Lower leg skin (tissue), 4 donors: ENCODE data around the gene BAHCC1. TPM values are rescaled to one million over a fixed set of nuclear protein-coding genes. Genes with fewer than 3 reads are reported as not detected.

Source experiments
- DNase-seq, 2 donors: peaks; one replicate each; pipeline ENCODE4 v3.0.0-alpha.2; 2019; ENCODE audit warnings: low spot score in 2 of 2
- H3K4me3 ChIP-seq: fragments of 200-600 bp; sonication (generic); 2 replicates; pipeline ENCODE4 v1.5.1; 2017; ENCODE audit warnings: mild to moderate bottlenecking, low read depth; ENCODE audit not compliant: poor library complexity, severe bottlenecking
- POLR2A ChIP-seq, 2 donors: fragments of 450-650 bp; IDR thresholded peaks; one replicate each; pipeline ENCODE4 v1.6.1; 2016 to 2017; ENCODE audit warnings: antibody characterized with exemption in 2 of 2, mild to moderate bottlenecking in 1 of 2, moderate library complexity in 1 of 2
- WGBS, 2 donors: methylation state at CpG; one replicate each; pipeline ENCODE4 v1.1.5; 2018; 5-methylcytosine and 5-hydroxymethylcytosine counted together
- intact Hi-C: fragments of 100-400 bp; cut with DNase I; formaldehyde crosslinking; loops from one replicate; pipeline ENCODE4 v1.15.0; 2023; ENCODE audit warnings: low total_unique reads
- total RNA-seq, 4 donors: library from RNA; depleted of rRNA; stranded (reverse); fragments of >200 nt; gene quantifications; one replicate each; pipeline ENCODE4 v1.1.0, GENCODE V29; 2016
- TF ChIP-seq, protein P1 (sequence below), 3 donors: fragments of 450-650 bp; IDR thresholded peaks; one replicate each; pipeline ENCODE4 v1.5.1; 2016; ENCODE audit warnings: antibody characterized with exemption in 3 of 3, mild to moderate bottlenecking in 3 of 3, moderate library complexity in 2 of 3

BAHCC1 gene
- total RNA-seq, 4 donors from 2014 or later: 4.1 to 14.2 (median 10.0) TPM

DNA sequence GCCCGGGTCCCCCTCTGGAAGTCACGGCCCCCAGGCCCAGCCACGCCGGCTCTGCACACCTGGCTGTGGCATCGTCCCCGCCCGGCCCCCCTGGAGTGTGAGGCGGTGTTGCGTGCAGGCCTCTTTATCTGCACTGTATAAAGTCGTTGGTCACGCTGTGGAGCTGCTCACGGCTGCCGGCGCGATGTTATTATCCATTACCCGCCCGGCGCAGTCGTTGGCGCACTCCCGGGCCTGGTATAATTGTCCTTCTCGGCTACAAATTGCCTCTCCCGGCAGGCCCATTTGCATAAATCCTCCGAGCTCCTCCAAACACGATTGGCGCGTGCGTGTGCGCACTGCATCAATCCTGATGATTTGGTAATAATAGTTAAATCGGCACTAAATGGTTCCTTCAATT is 57.8 kb downstream of the BAHCC1 start:
- TF ChIP-seq, protein P1, sequence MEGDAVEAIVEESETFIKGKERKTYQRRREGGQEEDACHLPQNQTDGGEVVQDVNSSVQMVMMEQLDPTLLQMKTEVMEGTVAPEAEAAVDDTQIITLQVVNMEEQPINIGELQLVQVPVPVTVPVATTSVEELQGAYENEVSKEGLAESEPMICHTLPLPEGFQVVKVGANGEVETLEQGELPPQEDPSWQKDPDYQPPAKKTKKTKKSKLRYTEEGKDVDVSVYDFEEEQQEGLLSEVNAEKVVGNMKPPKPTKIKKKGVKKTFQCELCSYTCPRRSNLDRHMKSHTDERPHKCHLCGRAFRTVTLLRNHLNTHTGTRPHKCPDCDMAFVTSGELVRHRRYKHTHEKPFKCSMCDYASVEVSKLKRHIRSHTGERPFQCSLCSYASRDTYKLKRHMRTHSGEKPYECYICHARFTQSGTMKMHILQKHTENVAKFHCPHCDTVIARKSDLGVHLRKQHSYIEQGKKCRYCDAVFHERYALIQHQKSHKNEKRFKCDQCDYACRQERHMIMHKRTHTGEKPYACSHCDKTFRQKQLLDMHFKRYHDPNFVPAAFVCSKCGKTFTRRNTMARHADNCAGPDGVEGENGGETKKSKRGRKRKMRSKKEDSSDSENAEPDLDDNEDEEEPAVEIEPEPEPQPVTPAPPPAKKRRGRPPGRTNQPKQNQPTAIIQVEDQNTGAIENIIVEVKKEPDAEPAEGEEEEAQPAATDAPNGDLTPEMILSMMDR (IDR thresholded peaks at IDR 0.05): no peak
- TF ChIP-seq POLR2A (IDR thresholded peaks at IDR 0.05): no peak
- H3K4me3 ChIP-seq: no peak overlapping the region
- intact Hi-C loops: no loop called here
- DNase-seq: no peak
- WGBS, 2 donors: 93 to 94% methylated on average over 30 of the region's 30 CpGs

DNA sequence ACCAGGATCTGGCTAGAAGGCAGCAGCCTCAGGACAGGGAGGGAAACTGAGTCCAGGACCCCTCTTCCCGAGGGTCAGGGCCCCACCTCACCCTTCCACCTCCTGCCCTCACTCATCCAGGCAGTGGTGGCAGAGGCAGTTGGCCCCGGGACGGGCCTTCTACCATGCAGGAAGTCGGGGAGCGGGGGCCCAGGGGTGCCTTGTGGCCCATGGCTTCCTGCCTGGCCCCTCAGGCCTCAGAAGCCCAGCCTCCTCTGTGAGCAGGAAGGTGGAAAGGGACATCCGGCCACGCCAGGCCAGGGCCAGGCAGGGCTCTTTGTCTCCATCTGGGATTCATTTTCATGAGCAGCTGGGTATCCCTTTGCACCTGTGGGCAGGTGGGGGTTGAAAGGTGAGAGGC is 58.5 kb downstream of the BAHCC1 start:
- intact Hi-C loops: no loop called here
- no peak for DNase-seq
- 46 to 72% methylated on average over 7 of the region's 7 CpGs for WGBS, 2 donors
- TF ChIP-seq POLR2A (IDR thresholded peaks at IDR 0.05): no peak
- TF ChIP-seq, protein P1 (IDR thresholded peaks at IDR 0.05): no peak
- no peak overlapping the region for H3K4me3 ChIP-seq

DNA sequence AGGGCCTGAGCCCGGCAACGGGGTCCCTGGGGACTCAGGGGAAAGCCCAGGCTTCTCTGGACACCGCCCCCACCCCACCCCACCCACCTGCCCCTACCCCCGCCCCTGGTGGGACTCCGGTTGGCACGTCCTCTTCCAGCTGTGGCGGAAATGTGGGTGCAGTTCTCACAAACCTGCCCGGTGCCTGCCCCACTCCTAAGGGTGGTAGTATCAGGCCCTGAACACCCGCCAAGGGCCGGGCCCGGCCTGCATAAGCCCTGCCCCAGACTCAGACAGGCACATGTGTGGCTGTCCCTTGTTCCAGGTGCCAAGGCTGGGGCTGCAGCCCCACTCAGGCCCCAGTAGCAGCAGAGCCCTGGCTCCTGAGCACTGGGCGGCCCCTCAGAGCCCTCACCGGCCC is 59.2 kb downstream of the BAHCC1 start:
- no peak for DNase-seq
- 86 to 100% methylated on average over 1 to 10 of the region's 13 CpGs for WGBS, 2 donors
- TF ChIP-seq, protein P1 (IDR thresholded peaks at IDR 0.05): no peak
- TF ChIP-seq POLR2A (IDR thresholded peaks at IDR 0.05): no peak
- intact Hi-C loops: no loop called here
- H3K4me3 ChIP-seq: no peak overlapping the region

DNA sequence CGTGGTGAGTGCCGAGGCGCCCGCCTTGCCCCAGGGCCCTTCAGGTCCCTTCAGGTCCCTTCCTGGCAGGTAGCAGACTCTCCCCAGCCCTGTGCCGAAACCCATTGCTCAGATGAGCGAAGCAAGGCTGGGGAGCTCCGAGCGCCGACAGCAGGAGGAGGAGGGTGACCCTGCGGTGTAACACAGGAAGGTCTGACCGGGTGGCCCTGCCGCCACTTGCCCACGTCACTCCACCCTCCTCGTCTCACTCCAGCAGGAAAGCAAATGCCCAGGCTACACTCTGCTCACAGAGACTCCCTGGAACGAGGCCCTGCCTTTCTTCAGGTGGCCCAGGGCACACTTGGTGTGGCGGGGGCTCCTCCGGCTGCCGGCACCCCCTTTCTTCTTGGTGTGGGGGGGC is 60.1 kb downstream of the BAHCC1 start:
- DNase-seq: no peak
- intact Hi-C loops: no loop called here
- TF ChIP-seq, protein P1 (IDR thresholded peaks at IDR 0.05): no peak
- no peak for TF ChIP-seq POLR2A (IDR thresholded peaks at IDR 0.05)
- 84 to 94% methylated on average over 15 to 18 of the region's 18 CpGs for WGBS, 2 donors
- no peak overlapping the region for H3K4me3 ChIP-seq

DNA sequence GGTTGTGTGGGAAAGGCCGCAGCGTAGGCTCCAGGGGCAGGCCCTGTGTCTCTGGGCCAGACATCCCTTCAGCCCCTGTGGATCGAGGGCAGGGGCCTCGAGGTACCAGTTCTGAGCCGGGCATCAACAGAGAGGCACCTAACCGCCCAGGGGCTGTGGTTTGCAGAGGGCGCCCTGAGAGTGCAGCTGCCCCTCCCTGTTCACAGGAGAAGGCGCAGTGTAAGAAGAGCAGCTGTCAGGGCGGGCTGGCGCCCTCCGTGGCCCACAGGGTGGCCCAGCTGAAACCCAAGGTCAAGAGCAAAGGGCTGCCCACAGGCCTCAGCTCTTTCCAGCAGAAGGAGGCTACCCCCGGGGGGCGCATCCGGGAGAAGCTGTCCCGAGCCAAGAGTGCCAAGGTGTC is 60.8 kb downstream of the BAHCC1 start:
- no peak for DNase-seq
- H3K4me3 ChIP-seq: no peak overlapping the region
- intact Hi-C loops: no loop called here
- TF ChIP-seq, protein P1 (IDR thresholded peaks at IDR 0.05): no peak
- no peak for TF ChIP-seq POLR2A (IDR thresholded peaks at IDR 0.05)
- WGBS, 2 donors: 97 to 100% methylated on average over 1 to 9 of the region's 15 CpGs

DNA sequence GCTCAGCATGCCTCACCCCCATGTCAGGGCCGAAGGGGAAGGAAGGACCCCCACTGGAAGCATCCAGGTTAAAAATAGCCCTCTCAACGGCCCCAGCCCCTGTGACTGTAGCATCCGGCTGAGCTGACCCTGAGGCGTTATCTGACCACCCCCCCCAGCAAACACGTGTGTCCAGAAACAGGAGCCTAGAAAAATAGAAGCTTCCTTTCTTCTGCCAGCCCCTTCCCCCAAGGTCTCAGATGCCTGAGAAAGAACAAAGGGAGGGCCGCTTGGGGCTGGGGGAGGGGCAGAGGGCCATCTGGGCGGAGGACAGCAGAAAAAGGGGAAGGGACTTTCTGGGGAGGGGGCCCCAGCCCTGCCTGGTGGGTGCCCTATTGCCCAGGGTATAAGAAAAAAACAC is 61.5 kb downstream of the BAHCC1 start:
- H3K4me3 ChIP-seq: no peak overlapping the region
- intact Hi-C loops: no loop called here
- DNase-seq: no peak
- WGBS, 2 donors: 73 to 77% methylated on average over 7 of the region's 7 CpGs
- TF ChIP-seq, protein P1 (IDR thresholded peaks at IDR 0.05): no peak
- no peak for TF ChIP-seq POLR2A (IDR thresholded peaks at IDR 0.05)
